Parathyroid adenoma (tissue), 2 donors: ENCODE results near the gene NCEH1.
"Not testable (repeated sequence)": the region's sequence is repeated elsewhere in the genome, so short reads cannot be mapped to it uniquely, and the experiment has no call there.

Source experiments
- H2AFZ ChIP-seq: fragments of 300-600 bp; sonication (generic); one replicate; pipeline ENCODE4 v1.7.0; 2017; ENCODE audit warnings: antibody characterized with exemption, mild to moderate bottlenecking
- H3K27ac ChIP-seq: fragments of 300-600 bp; sonication (generic); one replicate; pipeline ENCODE4 v1.7.0; 2017
- H3K27me3 ChIP-seq: fragments of 300-600 bp; sonication (generic); one replicate; pipeline ENCODE4 v1.7.0; 2017; ENCODE audit warnings: low read length; ENCODE audit not compliant: control insufficient read depth, insufficient read depth
- H3K36me3 ChIP-seq: fragments of 300-600 bp; sonication (generic); one replicate; pipeline ENCODE4 v1.7.0; 2017; ENCODE audit warnings: low read length; ENCODE audit not compliant: control insufficient read depth, insufficient read depth
- H3K4me1 ChIP-seq: fragments of 300-600 bp; sonication (generic); one replicate; pipeline ENCODE4 v1.7.0; 2017; ENCODE audit warnings: control low read depth
- H3K4me2 ChIP-seq: fragments of 300-600 bp; sonication (generic); one replicate; pipeline ENCODE4 v1.7.0; 2017; ENCODE audit warnings: low read length
- H3K4me3 ChIP-seq: fragments of 300-600 bp; sonication (generic); one replicate; pipeline ENCODE4 v1.7.0; 2017; ENCODE audit warnings: low read depth, low read length
- H3K79me2 ChIP-seq: fragments of 300-600 bp; sonication (generic); one replicate; pipeline ENCODE4 v1.7.0; 2017; ENCODE audit warnings: control low read depth
- H3K9ac ChIP-seq: fragments of 300-600 bp; sonication (generic); one replicate; pipeline ENCODE4 v1.7.0; 2017; ENCODE audit warnings: mild to moderate bottlenecking
- H3K9me3 ChIP-seq: fragments of 300-600 bp; sonication (generic); one replicate; pipeline ENCODE4 v1.7.0; 2017; ENCODE audit warnings: low read length; ENCODE audit not compliant: control insufficient read depth
- TF ChIP-seq, protein P1 (sequence below): fragments of 300-600 bp; sonication (generic); IDR thresholded peaks from one replicate; pipeline ENCODE4 v1.7.0; 2017; ENCODE audit warnings: antibody characterized with exemption, mild to moderate bottlenecking
- donor health status: primary hyperparathyroidism.

NCEH1 gene

DNA sequence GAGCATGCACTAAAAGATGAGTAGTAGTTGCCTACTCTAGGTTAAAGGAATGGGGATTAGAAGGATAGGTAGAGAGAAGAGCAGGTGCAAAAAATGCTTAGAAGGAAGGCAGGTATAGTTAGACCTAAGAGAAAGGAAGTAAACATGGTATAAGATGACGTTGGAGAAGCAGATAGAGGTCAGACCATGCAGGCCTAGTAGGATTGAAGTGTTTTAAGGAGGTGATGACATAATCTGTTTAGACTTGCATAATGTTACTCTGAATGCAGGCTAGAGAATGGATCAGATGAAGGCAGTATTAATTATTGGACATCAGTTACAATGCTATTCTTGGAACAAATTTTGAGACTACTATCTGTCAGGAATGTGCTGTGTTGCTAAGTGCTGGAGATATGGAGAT, 28.6 kb upstream of the NCEH1 start:
- H3K27ac ChIP-seq, result no peak overlapping the region
- H3K4me3 ChIP-seq, result no peak overlapping the region

DNA sequence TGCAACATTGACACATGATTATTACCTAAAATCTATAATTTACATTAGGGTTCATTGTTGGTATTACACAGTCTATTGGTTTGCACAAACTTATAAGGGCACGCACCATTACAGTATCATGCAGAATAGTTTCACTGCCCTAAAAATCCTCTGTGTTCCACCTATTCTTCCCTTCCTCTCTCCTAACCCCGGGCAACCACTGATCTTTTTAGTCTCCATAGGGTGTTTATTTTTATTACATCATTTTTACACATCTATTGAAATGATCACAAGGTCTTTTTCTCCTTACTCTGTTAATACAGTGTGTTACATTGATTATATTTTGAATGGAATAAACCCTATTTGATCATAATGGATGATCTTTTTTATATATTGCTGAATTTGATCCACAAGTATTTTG, 24.1 kb upstream of the NCEH1 start:
- Histone ChIP-seq H3K4me2 (no peak overlapping the region), H3K4me3 (no peak overlapping the region), H3K9me3 (no peaks in the 10 kb centered on the region), H3K27me3 (no peaks in the 10 kb centered on the region), H3K4me1 (no peaks in the 10 kb centered on the region), H2AFZ (no peak overlapping the region), H3K79me2 (no peaks in the 10 kb centered on the region), H3K36me3 (no peaks in the 10 kb centered on the region), H3K9ac (no peak overlapping the region), H3K27ac (no peak overlapping the region)
- TF ChIP-seq, protein P1, sequence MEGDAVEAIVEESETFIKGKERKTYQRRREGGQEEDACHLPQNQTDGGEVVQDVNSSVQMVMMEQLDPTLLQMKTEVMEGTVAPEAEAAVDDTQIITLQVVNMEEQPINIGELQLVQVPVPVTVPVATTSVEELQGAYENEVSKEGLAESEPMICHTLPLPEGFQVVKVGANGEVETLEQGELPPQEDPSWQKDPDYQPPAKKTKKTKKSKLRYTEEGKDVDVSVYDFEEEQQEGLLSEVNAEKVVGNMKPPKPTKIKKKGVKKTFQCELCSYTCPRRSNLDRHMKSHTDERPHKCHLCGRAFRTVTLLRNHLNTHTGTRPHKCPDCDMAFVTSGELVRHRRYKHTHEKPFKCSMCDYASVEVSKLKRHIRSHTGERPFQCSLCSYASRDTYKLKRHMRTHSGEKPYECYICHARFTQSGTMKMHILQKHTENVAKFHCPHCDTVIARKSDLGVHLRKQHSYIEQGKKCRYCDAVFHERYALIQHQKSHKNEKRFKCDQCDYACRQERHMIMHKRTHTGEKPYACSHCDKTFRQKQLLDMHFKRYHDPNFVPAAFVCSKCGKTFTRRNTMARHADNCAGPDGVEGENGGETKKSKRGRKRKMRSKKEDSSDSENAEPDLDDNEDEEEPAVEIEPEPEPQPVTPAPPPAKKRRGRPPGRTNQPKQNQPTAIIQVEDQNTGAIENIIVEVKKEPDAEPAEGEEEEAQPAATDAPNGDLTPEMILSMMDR, result no peak

More for the DNA sequence above, 28.6 kb upstream of the NCEH1 start:
- Histone ChIP-seq H3K79me2 (no peaks in the 10 kb centered on the region), H3K9me3 (no peaks in the 10 kb centered on the region), H2AFZ (no peak overlapping the region), H3K27me3 (no peaks in the 10 kb centered on the region), H3K9ac (no peak overlapping the region), H3K36me3 (no peaks in the 10 kb centered on the region), H3K4me2 (no peak overlapping the region), H3K4me1 (no peaks in the 10 kb centered on the region)
- TF ChIP-seq, protein P1, result no peak

DNA sequence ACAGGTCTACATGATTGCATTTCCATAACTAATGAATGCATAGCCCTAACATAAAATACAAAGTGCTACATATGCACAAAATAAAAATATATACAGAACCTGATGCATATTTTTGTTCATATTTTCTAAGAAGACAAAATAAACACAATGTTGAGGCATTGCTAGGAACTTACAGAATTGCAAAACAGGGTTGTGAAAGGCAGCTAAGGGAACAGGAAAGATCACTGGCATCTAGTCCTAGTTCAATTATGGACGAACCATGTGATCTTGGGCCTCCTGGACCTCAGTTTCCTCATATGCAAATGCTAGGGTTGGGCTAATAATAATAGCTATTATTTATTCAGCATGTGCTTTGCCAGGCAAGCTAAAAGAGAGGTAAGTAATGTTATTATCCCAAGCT, 15.5 kb upstream of the NCEH1 start:
- H3K9me3 ChIP-seq, result no peaks in the 10 kb centered on the region
- no peaks in the 10 kb centered on the region for H3K79me2 ChIP-seq
- H3K9ac ChIP-seq, result no peak overlapping the region
- H2AFZ ChIP-seq, result no peak overlapping the region
- no peaks in the 10 kb centered on the region for H3K36me3 ChIP-seq
- H3K4me1 ChIP-seq, result no peaks in the 10 kb centered on the region
- H3K4me3 ChIP-seq, result no peak overlapping the region
- H3K4me2 ChIP-seq, result no peak overlapping the region
- no peak overlapping the region for H3K27ac ChIP-seq
- H3K27me3 ChIP-seq, result no peaks in the 10 kb centered on the region
- TF ChIP-seq, protein P1, result no peak

DNA sequence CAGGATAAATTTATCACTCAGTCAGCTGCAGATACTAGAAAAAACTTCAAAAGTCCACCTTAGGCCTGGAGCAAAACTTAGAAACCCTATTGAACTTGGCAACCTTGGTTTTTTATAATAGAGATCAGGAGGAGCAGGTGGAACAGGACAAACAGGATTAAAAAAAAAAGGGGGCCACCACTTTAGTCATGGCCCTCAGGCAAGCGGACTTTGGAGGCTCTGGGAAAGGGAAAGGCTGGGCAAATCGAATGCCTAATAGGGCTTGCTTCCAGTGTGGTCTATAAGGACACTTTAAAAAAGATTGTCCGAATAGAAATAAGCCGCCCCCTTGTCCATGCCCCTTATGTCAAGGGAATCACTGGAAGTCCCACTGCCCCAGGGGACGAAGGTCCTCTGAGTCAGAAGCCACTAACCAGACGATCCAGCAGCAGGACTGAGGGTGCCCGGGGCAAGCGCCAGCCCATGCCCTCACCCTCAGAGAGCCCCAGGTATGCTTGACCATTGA, 11.7 kb upstream of the NCEH1 start:
- H3K4me3 ChIP-seq, H3K4me2 ChIP-seq, H3K4me1 ChIP-seq, H3K9me3 ChIP-seq, H3K27ac ChIP-seq, H3K36me3 ChIP-seq, H3K9ac ChIP-seq, H3K27me3 ChIP-seq, H2AFZ ChIP-seq, H3K79me2 ChIP-seq: not testable (repeated sequence)

DNA sequence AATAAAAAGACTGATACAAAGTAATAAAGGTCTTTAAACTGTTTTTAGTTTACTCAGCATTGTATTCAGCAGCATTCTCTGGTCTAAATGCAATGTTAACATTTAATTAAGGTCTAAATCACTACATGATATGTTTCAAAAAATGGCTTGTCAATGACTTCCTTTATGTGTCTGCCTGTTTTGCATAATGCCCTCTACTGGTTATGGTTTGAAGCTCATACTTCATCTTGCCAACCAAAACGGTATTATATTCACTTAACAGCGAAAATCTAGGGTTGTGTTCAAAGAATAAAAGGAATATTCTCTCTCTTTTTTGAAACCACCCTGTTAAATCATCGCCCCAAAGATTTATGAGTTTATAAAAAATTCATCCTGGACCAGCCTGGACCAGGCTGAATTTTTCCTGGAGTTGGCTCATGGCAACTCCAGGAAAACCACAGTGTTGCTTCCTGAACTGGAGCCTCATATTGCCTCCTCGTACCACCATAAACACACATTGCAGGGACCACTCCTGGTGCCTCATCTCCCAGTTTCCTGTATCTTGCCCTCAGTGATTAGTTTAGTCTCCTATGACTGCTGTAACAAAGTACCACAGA, 6.7 kb upstream of the NCEH1 start:
- Histone ChIP-seq H3K9me3 (no peaks in the 10 kb centered on the region), H3K9ac (no peak overlapping the region), H3K4me3 (no peak overlapping the region), H3K4me2 (no peak overlapping the region), H2AFZ (no peak overlapping the region), H3K27ac (no peak overlapping the region), H3K27me3 (no peaks in the 10 kb centered on the region), H3K36me3 (no peaks in the 10 kb centered on the region), H3K4me1 (no peaks in the 10 kb centered on the region), H3K79me2 (peaks cover 2% of the 10 kb centered on the region)
- TF ChIP-seq, protein P1, result peak; percentile 41
